ENCODE results near the gene MEST.

MEST gene

GRCh38 chr7:130468612-130469011 lies 23.3 kb upstream of the MEST start:
- DNase-seq (ENCODE audit: low spot score) = no peak
- no peaks in the 10 kb centered on the region for H3K4me1 ChIP-seq (ENCODE audit: insufficient read depth, poor library complexity, severe bottlenecking)
- H3K27me3 ChIP-seq (ENCODE audit: insufficient read depth, poor library complexity, severe bottlenecking) = no peaks in the 10 kb centered on the region
- no peaks in the 10 kb centered on the region for H3K36me3 ChIP-seq (ENCODE audit: low read depth)
- H3K27ac ChIP-seq (ENCODE audit: poor library complexity, severe bottlenecking) = no peak overlapping the region
- no peak overlapping the region for H3K4me3 ChIP-seq (ENCODE audit: severe bottlenecking)
- no peaks in the 10 kb centered on the region for H3K9me3 ChIP-seq (ENCODE audit: severe bottlenecking)
- TF ChIP-seq CTCF (IDR thresholded peaks at IDR 0.05; ENCODE audit: poor library complexity, severe bottlenecking) = no peak
- ATAC-seq (ENCODE audit: low read depth) = no peak

DNA sequence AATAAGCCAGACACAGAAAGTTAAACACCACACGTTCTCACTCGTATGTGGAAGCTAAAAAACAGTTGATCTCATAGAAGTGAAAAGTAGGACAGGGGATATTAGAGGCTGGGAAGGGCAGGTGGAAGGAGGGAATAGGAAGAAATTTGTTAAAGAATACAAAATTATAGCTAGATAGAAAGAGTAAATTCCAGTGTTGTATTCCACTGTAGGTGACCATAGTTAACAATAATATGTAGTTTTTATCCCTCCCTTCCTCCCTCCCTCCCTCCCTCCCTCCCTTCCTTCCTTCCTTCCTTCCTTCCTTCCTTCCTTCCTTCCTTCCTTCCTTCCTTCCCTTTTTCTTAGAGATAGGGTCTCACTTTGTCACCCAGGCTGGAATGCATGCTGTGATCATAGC lies 19.9 kb upstream of the MEST start:
- no peaks in the 10 kb centered on the region for H3K27me3 ChIP-seq (ENCODE audit: insufficient read depth, poor library complexity, severe bottlenecking)
- no peak for ATAC-seq (ENCODE audit: low read depth)
- H3K27ac ChIP-seq (ENCODE audit: poor library complexity, severe bottlenecking) = no peak overlapping the region
- H3K36me3 ChIP-seq (ENCODE audit: low read depth) = no peaks in the 10 kb centered on the region
- TF ChIP-seq CTCF (IDR thresholded peaks at IDR 0.05; ENCODE audit: poor library complexity, severe bottlenecking) = no peak
- H3K4me3 ChIP-seq (ENCODE audit: severe bottlenecking) = no peak overlapping the region
- no peaks in the 10 kb centered on the region for H3K9me3 ChIP-seq (ENCODE audit: severe bottlenecking)
- H3K4me1 ChIP-seq (ENCODE audit: insufficient read depth, poor library complexity, severe bottlenecking) = no peaks in the 10 kb centered on the region
- DNase-seq (ENCODE audit: low spot score) = no peak

- Histone ChIP-seq H3K27me3 (ENCODE audit: insufficient read depth, poor library complexity, severe bottlenecking) (no peaks in the 10 kb centered on the region), H3K4me3 (ENCODE audit: severe bottlenecking) (no peak overlapping the region), H3K9me3 (ENCODE audit: severe bottlenecking) (peaks cover 7% of the 10 kb centered on the region), H3K4me1 (ENCODE audit: insufficient read depth, poor library complexity, severe bottlenecking) (no peaks in the 10 kb centered on the region), H3K27ac (ENCODE audit: poor library complexity, severe bottlenecking) (no peak overlapping the region), H3K36me3 (ENCODE audit: low read depth) (no peaks in the 10 kb centered on the region)
- DNase-seq (ENCODE audit: low spot score) (no peak), ATAC-seq (ENCODE audit: low read depth) (no peak)
- TF ChIP-seq CTCF (IDR thresholded peaks at IDR 0.05; ENCODE audit: poor library complexity, severe bottlenecking) = no peak
Measured at GRCh38 chr7:130473289-130473688, 18.6 kb upstream of the MEST start.

DNA sequence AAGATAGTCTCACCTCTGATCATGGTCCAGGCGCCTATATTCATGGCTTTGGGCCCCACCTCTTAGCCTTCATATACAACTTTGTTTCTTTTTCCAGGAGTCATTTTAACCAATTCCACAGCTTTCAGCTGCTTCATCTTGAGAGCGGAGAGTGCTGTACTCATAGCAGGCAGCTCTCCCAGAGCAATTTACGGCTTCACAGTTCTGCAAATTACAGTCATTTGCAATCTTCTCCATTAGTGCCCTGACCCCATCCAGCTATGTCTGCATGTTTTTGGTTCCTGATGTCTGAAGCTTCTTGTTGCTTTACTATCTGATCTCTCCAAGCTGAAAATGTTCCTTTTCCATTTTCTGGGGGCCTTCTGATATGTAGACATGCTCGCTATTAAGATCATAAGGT lies 18.0 kb upstream of the MEST start:
- Histone ChIP-seq H3K36me3 (ENCODE audit: low read depth) (no peaks in the 10 kb centered on the region), H3K4me3 (ENCODE audit: severe bottlenecking) (no peak overlapping the region), H3K27ac (ENCODE audit: poor library complexity, severe bottlenecking) (no peak overlapping the region), H3K4me1 (ENCODE audit: insufficient read depth, poor library complexity, severe bottlenecking) (no peaks in the 10 kb centered on the region), H3K27me3 (ENCODE audit: insufficient read depth, poor library complexity, severe bottlenecking) (no peaks in the 10 kb centered on the region), H3K9me3 (ENCODE audit: severe bottlenecking) (peaks cover 8% of the 10 kb centered on the region)
- DNase-seq (ENCODE audit: low spot score) (no peak), ATAC-seq (ENCODE audit: low read depth) (no peak)
- no peak for TF ChIP-seq CTCF (IDR thresholded peaks at IDR 0.05; ENCODE audit: poor library complexity, severe bottlenecking)

GRCh38 chr7:130475776-130476175 lies 16.1 kb upstream of the MEST start:
- Histone ChIP-seq H3K36me3 (ENCODE audit: low read depth) (no peaks in the 10 kb centered on the region), H3K4me1 (ENCODE audit: insufficient read depth, poor library complexity, severe bottlenecking) (no peaks in the 10 kb centered on the region), H3K27me3 (ENCODE audit: insufficient read depth, poor library complexity, severe bottlenecking) (no peaks in the 10 kb centered on the region), H3K9me3 (ENCODE audit: severe bottlenecking) (peaks cover 8% of the 10 kb centered on the region), H3K27ac (ENCODE audit: poor library complexity, severe bottlenecking) (no peak overlapping the region), H3K4me3 (ENCODE audit: severe bottlenecking) (no peak overlapping the region)
- no peak for DNase-seq (ENCODE audit: low spot score)
- no peak for TF ChIP-seq CTCF (IDR thresholded peaks at IDR 0.05; ENCODE audit: poor library complexity, severe bottlenecking)
- no peak for ATAC-seq (ENCODE audit: low read depth)
